Hepatocyte (in vitro differentiated cells): Measurements from ENCODE around the gene SCGN. TPM values are rescaled to one million over a fixed set of nuclear protein-coding genes. Genes with fewer than 3 reads are reported as not detected.

Experiments used
- DNase-seq: peaks from one replicate; pipeline ENCODE4 v3.0.0-alpha.2; 2016; ENCODE audit warnings: low spot score
- H2AFZ ChIP-seq: fragments of 200-600 bp; sonication (generic); 2 replicates; pipeline ENCODE4 v1.6.0; 2016; ENCODE audit warnings: antibody characterized with exemption, mild to moderate bottlenecking
- H3K27ac ChIP-seq: fragments of 200-600 bp; sonication (generic); 2 replicates; pipeline ENCODE4 v1.5.1; 2016; ENCODE audit warnings: mild to moderate bottlenecking
- H3K27me3 ChIP-seq: fragments of 200-600 bp; sonication (generic); 2 replicates; pipeline ENCODE4 v1.6.1; 2016
- H3K36me3 ChIP-seq: fragments of 200-600 bp; sonication (generic); replicated peaks from 2 replicates; pipeline ENCODE4 v1.5.1; 2016; ENCODE audit warnings: low read depth; ENCODE audit not compliant: insufficient read depth
- H3K4me1 ChIP-seq: fragments of 200-600 bp; sonication (generic); 2 replicates; pipeline ENCODE4 v1.5.1; 2016; ENCODE audit warnings: mild to moderate bottlenecking, moderate library complexity; ENCODE audit not compliant: insufficient read depth
- H3K4me2 ChIP-seq: fragments of 200-600 bp; sonication (generic); 2 replicates; pipeline ENCODE4 v1.6.0; 2016
- H3K4me3 ChIP-seq: fragments of 200-600 bp; sonication (generic); 2 replicates; pipeline ENCODE4 v1.5.1; 2016; ENCODE audit warnings: mild to moderate bottlenecking
- H3K79me2 ChIP-seq: fragments of 200-600 bp; sonication (generic); 2 replicates; pipeline ENCODE4 v1.6.0; 2017; ENCODE audit warnings: mild to moderate bottlenecking
- H3K9me2 ChIP-seq: fragments of 200-600 bp; sonication (generic); replicated peaks from 2 replicates; pipeline ENCODE4 v1.6.0; 2017; ENCODE audit warnings: mild to moderate bottlenecking; ENCODE audit not compliant: insufficient read depth
- H3K9me3 ChIP-seq: fragments of 200-600 bp; sonication (generic); 2 replicates; pipeline ENCODE4 v1.5.1; 2016; ENCODE audit warnings: low read depth, mild to moderate bottlenecking
- H4K20me1 ChIP-seq: fragments of 200-600 bp; sonication (generic); 2 replicates; pipeline ENCODE4 v1.6.0; 2016; ENCODE audit warnings: mild to moderate bottlenecking; ENCODE audit not compliant: insufficient read depth, poor library complexity, severe bottlenecking
- EZH2 ChIP-seq: fragments of 200-600 bp; sonication (generic); IDR thresholded peaks from 2 replicates; pipeline ENCODE4 v1.6.1; 2016; ENCODE audit warnings: antibody characterized with exemption, mild to moderate bottlenecking, borderline replicate concordance
- EZH2phosphoT487 ChIP-seq: fragments of 200-600 bp; sonication (generic); IDR thresholded peaks from one replicate; pipeline ENCODE4 v1.6.1; 2018; ENCODE audit warnings: antibody characterized with exemption, mild to moderate bottlenecking, low read depth, moderate library complexity; ENCODE audit not compliant: unreplicated experiment, severe bottlenecking
- WGBS: methylation state at CpG from one replicate; pipeline ENCODE4 v1.1.6; 2016; ENCODE audit warnings: low lambda C conversion rate; ENCODE audit errors: missing lambda C conversion rate; 5-methylcytosine and 5-hydroxymethylcytosine counted together
- polyA plus RNA-seq: library from polyadenylated mRNA; unstranded; fragments of >200 nt; fragmentation: Nextera tagmentation; extraction: Ambion mirVana; gene quantifications from 2 replicates; pipeline ENCODE4 v1.2.1, GENCODE V29; 2016
- total RNA-seq: library from RNA; depleted of rRNA; stranded (reverse); fragments of >200 nt; gene quantifications from 2 replicates; pipeline ENCODE4 v1.2.3, GENCODE V29; 2014
- TF ChIP-seq, protein P1 (sequence below): fragments of 200-600 bp; sonication (generic); IDR thresholded peaks from 2 replicates; pipeline ENCODE4 v1.5.1; 2016; ENCODE audit warnings: antibody characterized with exemption, mild to moderate bottlenecking; ENCODE audit not compliant: poor library complexity

SCGN gene
- total and polyA plus RNA-seq, 2 experiments from 2014 or later: 14.2 to 25.9 TPM

DNA sequence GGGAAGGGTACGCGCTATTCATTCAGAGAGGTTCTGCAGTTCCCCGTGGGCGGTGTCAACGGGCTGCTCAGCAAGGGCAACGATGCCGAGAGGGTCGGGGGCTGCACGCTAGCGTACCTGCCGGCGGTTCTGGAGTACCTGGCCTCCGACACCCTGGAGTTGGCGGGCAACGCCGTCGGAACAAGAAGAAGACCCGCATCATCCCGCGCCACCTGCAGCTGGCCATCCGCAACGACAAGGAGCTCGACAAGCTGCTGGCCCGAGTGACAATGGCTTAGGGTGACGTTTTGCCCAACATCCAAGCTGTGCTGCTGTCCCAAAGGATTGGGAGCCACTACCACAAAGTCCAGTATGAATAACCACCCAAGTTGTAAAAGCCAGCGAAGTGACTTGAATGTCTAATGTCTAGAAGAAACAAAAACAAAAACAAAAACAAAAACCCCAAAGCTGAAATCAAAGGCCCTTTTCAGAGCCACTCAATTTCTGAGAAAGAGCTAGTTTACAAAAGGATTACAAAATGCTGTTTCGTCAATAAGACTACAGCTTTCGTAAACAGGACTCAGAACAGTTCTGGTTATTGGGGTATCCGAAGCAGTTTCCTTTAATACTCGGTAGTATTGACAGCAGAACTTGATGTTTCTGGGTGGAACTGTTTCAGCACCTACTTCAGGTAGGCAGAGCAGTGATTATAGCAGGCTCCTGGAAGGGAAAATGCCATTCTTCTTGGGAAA lies 80.6 kb downstream of the SCGN start:
- Histone ChIP-seq H3K27ac (no peak overlapping the region), H3K36me3 (no peaks in the 10 kb centered on the region), H3K4me3 (no peak overlapping the region), H3K4me1 (no peaks in the 10 kb centered on the region), H4K20me1 (no peaks in the 10 kb centered on the region), H3K9me2 (no peaks in the 10 kb centered on the region), H3K9me3 (no peaks in the 10 kb centered on the region), H2AFZ (no peak overlapping the region), H3K79me2 (no peaks in the 10 kb centered on the region), H3K4me2 (no peak overlapping the region), H3K27me3 (no peaks in the 10 kb centered on the region)
- TF ChIP-seq, protein P1, sequence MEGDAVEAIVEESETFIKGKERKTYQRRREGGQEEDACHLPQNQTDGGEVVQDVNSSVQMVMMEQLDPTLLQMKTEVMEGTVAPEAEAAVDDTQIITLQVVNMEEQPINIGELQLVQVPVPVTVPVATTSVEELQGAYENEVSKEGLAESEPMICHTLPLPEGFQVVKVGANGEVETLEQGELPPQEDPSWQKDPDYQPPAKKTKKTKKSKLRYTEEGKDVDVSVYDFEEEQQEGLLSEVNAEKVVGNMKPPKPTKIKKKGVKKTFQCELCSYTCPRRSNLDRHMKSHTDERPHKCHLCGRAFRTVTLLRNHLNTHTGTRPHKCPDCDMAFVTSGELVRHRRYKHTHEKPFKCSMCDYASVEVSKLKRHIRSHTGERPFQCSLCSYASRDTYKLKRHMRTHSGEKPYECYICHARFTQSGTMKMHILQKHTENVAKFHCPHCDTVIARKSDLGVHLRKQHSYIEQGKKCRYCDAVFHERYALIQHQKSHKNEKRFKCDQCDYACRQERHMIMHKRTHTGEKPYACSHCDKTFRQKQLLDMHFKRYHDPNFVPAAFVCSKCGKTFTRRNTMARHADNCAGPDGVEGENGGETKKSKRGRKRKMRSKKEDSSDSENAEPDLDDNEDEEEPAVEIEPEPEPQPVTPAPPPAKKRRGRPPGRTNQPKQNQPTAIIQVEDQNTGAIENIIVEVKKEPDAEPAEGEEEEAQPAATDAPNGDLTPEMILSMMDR: no peak
- TF ChIP-seq EZH2 (no peak), EZH2phosphoT487 (no peak)
- DNase-seq: no peak
- WGBS: 82% methylated on average over 30 of the region's 30 CpGs

DNA sequence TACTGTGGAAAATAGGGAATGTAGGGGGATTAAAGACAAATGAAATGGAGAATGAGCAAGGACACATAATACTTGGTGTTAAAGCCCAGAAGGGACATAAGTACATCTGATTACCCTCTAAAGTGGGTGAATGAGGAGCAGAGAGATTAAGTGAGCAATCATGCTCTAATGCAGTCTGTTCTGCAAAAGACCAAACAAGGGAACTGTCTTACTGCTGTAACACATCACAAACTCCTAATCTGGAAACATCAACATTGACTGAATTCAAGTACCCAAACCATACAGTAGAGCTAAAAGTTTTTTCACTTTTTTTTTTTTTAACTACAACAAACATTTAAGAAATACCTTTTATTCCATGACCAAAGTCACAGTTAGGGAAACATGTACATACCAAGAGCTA lies 83.2 kb downstream of the SCGN start:
- Histone ChIP-seq H3K4me3 (no peak overlapping the region), H3K79me2 (no peaks in the 10 kb centered on the region), H4K20me1 (no peaks in the 10 kb centered on the region), H3K4me1 (no peaks in the 10 kb centered on the region), H3K9me2 (no peaks in the 10 kb centered on the region), H2AFZ (no peak overlapping the region), H3K4me2 (no peak overlapping the region), H3K36me3 (no peaks in the 10 kb centered on the region), H3K27me3 (no peaks in the 10 kb centered on the region), H3K27ac (no peak overlapping the region), H3K9me3 (no peaks in the 10 kb centered on the region)
- TF ChIP-seq, protein P1: no peak
- TF ChIP-seq EZH2: no peak
- no peak for TF ChIP-seq EZH2phosphoT487
- no peak for DNase-seq

DNA sequence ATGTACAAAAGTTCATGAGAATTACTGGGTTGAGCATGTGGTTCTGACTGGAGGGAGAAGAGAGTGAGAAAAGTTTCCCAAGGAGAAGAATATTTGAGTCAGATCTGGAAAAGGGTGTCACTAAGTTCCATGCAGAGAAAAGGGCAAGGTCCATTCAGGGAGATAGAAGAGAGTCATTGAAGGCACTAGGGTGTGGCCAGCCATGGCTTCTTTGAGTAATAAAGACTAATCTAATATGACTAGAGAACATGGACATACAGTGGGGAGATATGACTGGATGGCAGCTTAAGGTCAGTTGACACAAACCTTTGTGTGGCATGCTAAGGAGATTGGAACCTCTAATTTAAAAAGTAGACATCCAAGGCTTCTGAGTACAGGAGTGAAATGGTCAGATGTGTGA lies 91.9 kb downstream of the SCGN start:
- TF ChIP-seq, protein P1: no peak
- TF ChIP-seq EZH2phosphoT487: no peak
- no peak for TF ChIP-seq EZH2
- Histone ChIP-seq H3K9me3 (no peaks in the 10 kb centered on the region), H3K36me3 (no peaks in the 10 kb centered on the region), H3K4me1 (peaks cover 20% of the 10 kb centered on the region), H2AFZ (no peak overlapping the region), H3K9me2 (no peaks in the 10 kb centered on the region), H3K4me2 (no peak overlapping the region), H3K79me2 (no peaks in the 10 kb centered on the region), H3K27me3 (no peaks in the 10 kb centered on the region), H4K20me1 (no peaks in the 10 kb centered on the region), H3K27ac (peak overlapping the region; percentile 83), H3K4me3 (no peak overlapping the region)
- DNase-seq: peak; percentile 59

DNA sequence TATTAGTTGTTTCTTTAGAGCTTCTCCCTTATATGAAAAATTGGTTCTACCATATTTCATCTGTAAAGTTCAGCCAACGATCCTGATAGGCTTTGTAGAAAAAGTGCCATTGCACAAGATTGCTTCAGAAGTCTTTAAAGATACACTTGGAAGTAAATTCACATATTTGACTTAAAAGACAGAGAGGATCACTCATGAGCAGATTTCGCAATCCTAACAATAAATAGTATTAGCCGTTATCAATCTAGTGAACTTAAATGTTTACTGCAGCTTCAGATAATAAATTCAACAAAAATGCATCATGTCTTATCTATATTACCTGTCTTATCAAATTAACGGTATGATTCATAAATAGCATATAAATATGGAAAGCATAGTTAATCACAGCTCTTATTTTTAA lies 93.8 kb downstream of the SCGN start:
- Histone ChIP-seq H3K9me3 (no peaks in the 10 kb centered on the region), H2AFZ (no peak overlapping the region), H4K20me1 (no peaks in the 10 kb centered on the region), H3K4me1 (peaks cover 20% of the 10 kb centered on the region), H3K9me2 (no peaks in the 10 kb centered on the region), H3K4me3 (no peak overlapping the region), H3K27me3 (no peaks in the 10 kb centered on the region), H3K27ac (peak overlapping the region; percentile 47), H3K79me2 (no peaks in the 10 kb centered on the region), H3K4me2 (no peak overlapping the region), H3K36me3 (no peaks in the 10 kb centered on the region)
- TF ChIP-seq, protein P1: no peak
- TF ChIP-seq EZH2 (no peak), EZH2phosphoT487 (no peak)
- no peak for DNase-seq
- WGBS: 58% methylated on average over 4 of the region's 4 CpGs
